HFFc6 (cell line): ENCODE measurements around the gene ATR. TPM values are rescaled to one million over a fixed set of nuclear protein-coding genes. Genes with fewer than 3 reads are reported as not detected.

Experiments
- DNase-seq: peaks from one replicate; pipeline ENCODE4 v3.0.0-alpha.2; 2018
- H3K27ac Mint-ChIP-seq: 2 replicates; pipeline ENCODE4 v1.8.0; 2020; ENCODE audit warnings: mild to moderate bottlenecking, mixed read lengths
- H3K27me3 Mint-ChIP-seq: 2 replicates; pipeline ENCODE4 v1.8.0; 2021; ENCODE audit warnings: mild to moderate bottlenecking, moderate library complexity, mixed read lengths; ENCODE audit not compliant: insufficient read depth
- H3K36me3 Mint-ChIP-seq: 2 replicates; pipeline ENCODE4 v1.8.0; 2021; ENCODE audit warnings: low read depth, mixed read lengths
- H3K4me1 Mint-ChIP-seq: 2 replicates; pipeline ENCODE4 v1.8.0; 2020; ENCODE audit warnings: low read depth, mixed read lengths
- H3K4me3 Mint-ChIP-seq: 2 replicates; pipeline ENCODE4 v1.8.0; 2020; ENCODE audit warnings: mild to moderate bottlenecking, moderate library complexity, mixed read lengths
- H3K9me3 Mint-ChIP-seq: 2 replicates; pipeline ENCODE4 v1.8.0; 2020; ENCODE audit warnings: mild to moderate bottlenecking, mixed read lengths
- CTCF ChIP-seq: fragments of 200-600 bp; sonication (generic); IDR thresholded peaks from 2 replicates; pipeline ENCODE4 v1.5.0; 2021; ENCODE audit warnings: antibody characterized with exemption, mild to moderate bottlenecking
- total RNA-seq, 6 experiments: library from RNA; stranded (reverse); fragmentation: NEBNext Ultra II Directional; extraction: Animal tissue kit (Norgen Biotek cat#: 25700); gene quantifications; 2 replicates in 1 of 6; 3 replicates in 5 of 6; pipeline ENCODE4 v1.2.3, GENCODE V29; 2021

Gene ATR
- total RNA-seq, 6 experiments from 2014 or later = 23.3 to 25.6 (median 24.3) TPM

- no peak for TF ChIP-seq CTCF
- Mint-ChIP-seq H3K36me3 (peaks cover 49% of the 10 kb centered on the region), H3K4me3 (no peak overlapping the region), H3K9me3 (no peaks in the 10 kb centered on the region), H3K4me1 (no peaks in the 10 kb centered on the region), H3K27me3 (no peaks in the 10 kb centered on the region), H3K27ac (no peak overlapping the region)
- no peak for DNase-seq
Measured at GRCh38 chr3:142489572-142490323, 88.8 kb downstream of the ATR start.

GRCh38 chr3:142484912-142485435 lies 93.6 kb downstream of the ATR start:
- Mint-ChIP-seq H3K4me1 (no peaks in the 10 kb centered on the region), H3K27ac (no peak overlapping the region), H3K36me3 (peaks cover 62% of the 10 kb centered on the region), H3K9me3 (peaks cover 24% of the 10 kb centered on the region), H3K4me3 (no peak overlapping the region), H3K27me3 (no peaks in the 10 kb centered on the region)
- no peak for DNase-seq
- no peak for TF ChIP-seq CTCF

- H3K27me3 Mint-ChIP-seq = no peaks in the 10 kb centered on the region
- no peak overlapping the region for H3K4me3 Mint-ChIP-seq
- no peak overlapping the region for H3K27ac Mint-ChIP-seq
- DNase-seq = no peak
- no peaks in the 10 kb centered on the region for H3K4me1 Mint-ChIP-seq
- H3K36me3 Mint-ChIP-seq = peaks cover 53% of the 10 kb centered on the region
- H3K9me3 Mint-ChIP-seq = peaks cover 31% of the 10 kb centered on the region
- TF ChIP-seq CTCF = no peak
Measured at GRCh38 chr3:142481196-142481595, 97.3 kb downstream of the ATR start.

- H3K9me3 Mint-ChIP-seq = no peaks in the 10 kb centered on the region; the same call in 1 of the 2 replicates
Measured at GRCh38 chr3:142470826-142471225, 107.7 kb downstream of the ATR start.

GRCh38 chr3:142468456-142468855 lies 110.1 kb downstream of the ATR start:
- Mint-ChIP-seq H3K36me3 (peaks cover 8% of the 10 kb centered on the region), H3K4me1 (no peaks in the 10 kb centered on the region), H3K9me3 (no peaks in the 10 kb centered on the region; the same call in 1 of the 2 replicates), H3K4me3 (no peak overlapping the region), H3K27ac (no peak overlapping the region), H3K27me3 (no peaks in the 10 kb centered on the region; the same call in 1 of the 2 replicates)
- TF ChIP-seq CTCF = no peak
- DNase-seq = no peak

More at GRCh38 chr3:142470826-142471225, 107.7 kb downstream of the ATR start:
- Mint-ChIP-seq H3K36me3 (peaks cover 19% of the 10 kb centered on the region), H3K27me3 (no peaks in the 10 kb centered on the region; the same call in 1 of the 2 replicates), H3K4me1 (no peaks in the 10 kb centered on the region), H3K4me3 (no peak overlapping the region), H3K27ac (no peak overlapping the region)
- no peak for DNase-seq
- TF ChIP-seq CTCF = no peak
